Stimulated activated CD8-positive, alpha-beta memory T cell treated with anti-CD3 and anti-CD28 coated beads, Interleukin-7, amount 100 ng/mL, for 24 hours (primary cell): Measurements from ENCODE around the gene TP53BP2.
A peak's percentile ranks its signal among the peaks of the same experiment; 100 is the strongest.
"Not testable (repeated sequence)": the region's sequence is repeated elsewhere in the genome, so short reads cannot be mapped to it uniquely, and the experiment has no call there.

Experiments
- DNase-seq: peaks from one replicate; pipeline ENCODE4 v3.0.0-alpha.2; 2020; ENCODE audit warnings: low read depth

Gene TP53BP2, protein sequence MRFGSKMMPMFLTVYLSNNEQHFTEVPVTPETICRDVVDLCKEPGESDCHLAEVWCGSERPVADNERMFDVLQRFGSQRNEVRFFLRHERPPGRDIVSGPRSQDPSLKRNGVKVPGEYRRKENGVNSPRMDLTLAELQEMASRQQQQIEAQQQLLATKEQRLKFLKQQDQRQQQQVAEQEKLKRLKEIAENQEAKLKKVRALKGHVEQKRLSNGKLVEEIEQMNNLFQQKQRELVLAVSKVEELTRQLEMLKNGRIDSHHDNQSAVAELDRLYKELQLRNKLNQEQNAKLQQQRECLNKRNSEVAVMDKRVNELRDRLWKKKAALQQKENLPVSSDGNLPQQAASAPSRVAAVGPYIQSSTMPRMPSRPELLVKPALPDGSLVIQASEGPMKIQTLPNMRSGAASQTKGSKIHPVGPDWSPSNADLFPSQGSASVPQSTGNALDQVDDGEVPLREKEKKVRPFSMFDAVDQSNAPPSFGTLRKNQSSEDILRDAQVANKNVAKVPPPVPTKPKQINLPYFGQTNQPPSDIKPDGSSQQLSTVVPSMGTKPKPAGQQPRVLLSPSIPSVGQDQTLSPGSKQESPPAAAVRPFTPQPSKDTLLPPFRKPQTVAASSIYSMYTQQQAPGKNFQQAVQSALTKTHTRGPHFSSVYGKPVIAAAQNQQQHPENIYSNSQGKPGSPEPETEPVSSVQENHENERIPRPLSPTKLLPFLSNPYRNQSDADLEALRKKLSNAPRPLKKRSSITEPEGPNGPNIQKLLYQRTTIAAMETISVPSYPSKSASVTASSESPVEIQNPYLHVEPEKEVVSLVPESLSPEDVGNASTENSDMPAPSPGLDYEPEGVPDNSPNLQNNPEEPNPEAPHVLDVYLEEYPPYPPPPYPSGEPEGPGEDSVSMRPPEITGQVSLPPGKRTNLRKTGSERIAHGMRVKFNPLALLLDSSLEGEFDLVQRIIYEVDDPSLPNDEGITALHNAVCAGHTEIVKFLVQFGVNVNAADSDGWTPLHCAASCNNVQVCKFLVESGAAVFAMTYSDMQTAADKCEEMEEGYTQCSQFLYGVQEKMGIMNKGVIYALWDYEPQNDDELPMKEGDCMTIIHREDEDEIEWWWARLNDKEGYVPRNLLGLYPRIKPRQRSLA

DNA sequence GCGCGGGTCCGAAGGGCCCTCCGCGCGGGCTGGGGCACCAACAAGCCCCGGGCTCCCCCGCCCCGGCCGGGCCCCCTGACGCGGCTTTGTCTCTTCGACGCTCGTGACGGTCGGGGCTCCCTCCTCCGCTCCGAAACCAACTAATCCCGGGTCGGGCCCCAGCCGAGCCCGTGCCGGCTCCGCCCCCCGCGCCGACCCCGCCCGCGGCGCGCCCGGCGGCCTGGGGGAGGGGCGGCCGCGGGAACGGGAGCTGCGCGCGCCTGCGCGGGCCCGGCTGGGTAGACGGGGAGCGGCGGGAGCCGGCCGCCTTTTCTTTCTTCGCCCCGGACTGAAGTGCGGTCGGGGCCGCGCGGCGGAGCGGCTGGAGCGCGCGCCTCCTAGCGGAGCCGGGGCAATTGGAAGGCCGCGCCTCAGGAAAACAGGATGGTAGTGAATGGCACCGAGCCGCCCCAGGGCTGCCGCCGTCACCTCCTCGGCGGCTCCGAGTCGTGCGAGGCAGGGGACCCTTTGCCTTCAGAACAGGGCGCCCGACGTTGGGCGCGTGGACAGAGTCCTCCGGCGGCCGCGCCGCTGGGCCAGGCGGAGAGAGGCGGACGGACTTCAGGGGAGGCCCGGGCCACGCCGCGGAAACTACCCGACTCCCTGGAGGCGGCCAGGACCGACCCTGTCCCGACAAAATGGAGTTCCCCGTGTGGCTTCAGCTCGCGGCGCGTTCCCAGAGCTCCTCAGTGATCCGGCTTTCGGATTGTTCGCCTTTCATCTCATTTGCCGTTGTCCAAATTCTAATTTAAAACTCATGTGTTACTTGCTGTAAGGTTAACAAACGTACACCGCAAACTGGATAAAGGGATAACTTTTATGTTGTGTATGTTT, at the start of gene TP53BP2:
Gene TP53BP2, minus strand, starts transcription at position 138 of the 873 bp plus-strand sequence. CDS start 267 bp downstream, outside the sequence.
- DNase-seq = peak; percentile 60

DNA sequence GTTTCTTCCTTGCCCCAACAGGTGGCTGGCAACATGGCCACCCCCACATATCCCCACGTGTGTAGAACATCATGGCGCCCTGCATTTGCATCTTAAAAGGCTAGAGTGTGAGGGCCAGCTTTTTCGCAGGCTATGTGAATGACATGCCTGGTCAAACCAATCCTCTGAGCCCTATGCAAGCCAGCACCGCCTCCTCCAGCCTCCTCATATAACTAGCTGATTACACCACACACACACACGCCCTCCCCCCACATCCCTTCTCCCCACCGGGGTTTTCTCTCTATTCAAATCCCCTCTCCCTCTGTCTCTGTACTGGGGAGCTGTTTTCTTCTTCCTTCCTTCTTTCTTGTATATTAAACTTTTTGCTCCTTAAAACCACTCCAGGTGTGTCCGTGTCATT, 44.7 kb upstream of the TP53BP2 start:
- not testable (repeated sequence) for DNase-seq

DNA sequence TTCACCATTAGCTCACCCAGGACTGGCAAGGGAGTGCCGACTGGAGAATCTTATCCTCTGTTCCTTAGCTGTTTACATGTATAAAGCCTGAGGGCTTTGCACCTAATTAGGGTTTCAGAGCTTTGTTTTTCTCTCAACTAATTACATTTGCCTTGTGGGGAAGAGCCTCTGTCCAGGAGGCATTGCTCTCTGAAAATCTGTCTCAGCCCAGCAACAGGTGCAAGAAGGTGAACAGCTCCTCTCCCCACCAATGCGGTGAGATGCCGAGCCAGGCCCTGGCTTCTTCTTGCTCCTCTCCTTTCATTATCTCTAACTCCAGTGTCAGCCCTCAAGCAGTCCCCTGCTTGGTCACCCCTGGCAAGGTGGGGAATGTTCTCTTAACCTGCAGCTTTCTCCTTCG, 43.6 kb upstream of the TP53BP2 start:
- not testable (repeated sequence) for DNase-seq

DNA sequence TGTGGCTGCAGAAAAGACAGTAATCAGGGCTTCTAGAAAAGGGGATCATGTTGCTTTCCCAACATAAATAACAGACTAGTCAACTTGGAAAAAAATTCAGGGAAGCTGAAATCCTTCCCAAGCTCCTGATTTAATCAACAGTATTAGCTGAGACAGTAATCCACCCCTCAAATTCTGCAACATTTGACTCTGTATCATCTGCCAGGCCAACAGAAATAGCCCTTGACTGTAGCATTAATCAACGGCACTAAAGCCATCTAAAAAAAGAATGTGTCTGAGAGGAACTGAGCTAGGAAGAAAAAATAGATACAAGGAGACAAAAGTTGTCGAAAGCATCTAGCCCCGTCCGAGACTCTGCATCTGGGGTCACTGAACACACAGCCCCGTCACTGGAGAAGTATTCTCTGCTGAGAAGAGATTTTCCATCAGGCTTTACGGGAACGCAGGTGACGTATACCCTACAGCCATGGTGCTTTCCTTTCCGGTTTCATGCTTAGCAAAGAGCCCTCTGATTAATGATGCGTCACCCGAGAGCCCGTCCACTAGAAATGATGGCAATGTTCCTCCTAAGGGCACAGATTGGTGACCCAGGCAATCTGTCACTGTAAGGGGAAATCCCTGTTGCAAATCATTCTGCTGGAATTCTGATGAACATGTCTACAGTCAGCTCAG, 42.1 kb upstream of the TP53BP2 start:
- no peak for DNase-seq

DNA sequence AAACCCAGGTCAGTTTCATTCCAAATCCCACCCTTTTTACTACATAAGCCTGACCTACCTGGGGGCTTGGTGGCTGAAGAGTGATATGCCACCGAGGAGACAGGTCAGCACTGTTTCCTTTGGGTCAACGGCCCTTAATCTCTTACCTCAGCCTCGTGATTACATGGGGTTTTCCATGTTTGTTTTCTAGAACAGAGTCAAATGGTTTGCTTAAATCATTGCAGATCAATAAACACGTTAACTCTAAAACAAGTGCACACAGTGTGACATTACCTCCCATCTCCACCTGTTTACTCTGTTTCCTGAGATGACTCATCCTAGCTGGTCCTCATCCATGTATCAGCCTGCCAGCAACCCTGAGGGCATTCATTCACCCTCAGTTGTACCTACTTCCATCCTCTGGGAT, 40.8 kb upstream of the TP53BP2 start:
- DNase-seq = no peak

DNA sequence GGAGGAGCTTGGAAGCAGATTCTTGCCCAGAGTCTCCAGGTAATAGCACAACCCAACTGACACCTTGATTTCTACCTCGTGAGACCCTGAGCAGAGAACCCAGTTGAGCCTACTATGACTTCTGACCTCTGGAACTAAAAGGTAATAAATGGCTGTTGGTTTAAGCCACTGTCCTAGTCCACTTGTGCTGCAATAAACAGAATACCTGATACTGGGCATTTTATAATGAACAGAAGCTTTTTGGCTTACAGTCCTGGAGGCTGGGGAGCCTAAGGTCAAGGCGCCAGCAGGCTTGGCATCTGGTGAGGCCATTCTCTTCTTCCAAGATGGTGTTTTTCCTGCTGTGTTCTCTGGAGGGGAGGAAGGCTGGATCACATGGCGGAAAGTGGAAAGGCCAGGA, 39.9 kb upstream of the TP53BP2 start:
- no peak for DNase-seq

DNA sequence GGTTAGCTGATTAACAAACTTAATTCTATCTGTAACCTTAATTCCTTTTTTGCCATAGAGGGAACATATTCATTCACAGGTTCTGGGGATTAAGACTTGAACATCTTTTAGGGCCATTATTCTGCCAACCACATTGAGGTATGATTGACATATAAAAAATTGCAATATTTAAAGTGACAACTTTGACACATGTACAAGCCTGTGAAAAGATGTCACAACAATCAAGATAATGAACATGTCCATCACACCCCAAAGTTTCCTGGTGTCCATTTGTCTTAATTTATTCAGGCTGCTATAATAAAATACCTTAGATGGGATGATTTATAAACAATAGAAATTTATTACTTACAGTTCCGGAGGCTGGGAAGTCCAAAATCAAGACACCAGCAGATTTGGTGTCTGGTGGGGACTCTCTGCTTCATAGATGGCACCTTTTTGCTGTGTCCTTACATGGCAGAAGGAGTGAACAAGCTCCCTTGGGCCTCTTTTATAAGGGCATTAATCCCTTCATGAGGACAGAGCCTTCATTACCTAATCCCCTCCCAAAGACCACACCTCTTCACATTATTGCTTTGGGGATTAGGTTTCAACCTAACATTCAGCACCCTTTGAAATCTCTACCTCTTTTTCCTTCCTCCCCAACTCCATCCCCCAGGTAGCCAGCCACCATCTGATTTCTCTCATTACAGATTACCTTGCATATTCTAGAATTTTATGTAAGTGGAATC, 33.0 kb upstream of the TP53BP2 start:
- DNase-seq = no peak

DNA sequence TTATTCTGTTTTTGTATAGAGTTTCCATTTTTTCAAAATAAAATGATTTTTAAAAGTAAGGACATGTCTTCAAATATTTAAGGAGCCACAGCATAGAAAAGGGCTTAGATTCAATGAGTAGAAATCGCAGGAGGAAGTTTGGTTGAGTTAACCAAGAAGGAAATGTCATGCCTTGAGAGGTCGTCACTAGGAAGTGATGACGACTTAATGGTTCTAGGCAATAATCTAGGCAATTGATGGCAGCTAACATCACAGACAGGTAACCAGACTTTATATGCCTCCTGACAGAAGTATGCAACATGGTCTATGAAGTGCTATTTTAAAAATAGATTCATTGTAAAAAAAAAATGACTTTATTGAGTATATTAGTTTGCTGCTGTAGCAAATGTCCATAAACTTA, 32.1 kb upstream of the TP53BP2 start:
- DNase-seq = no peak

DNA sequence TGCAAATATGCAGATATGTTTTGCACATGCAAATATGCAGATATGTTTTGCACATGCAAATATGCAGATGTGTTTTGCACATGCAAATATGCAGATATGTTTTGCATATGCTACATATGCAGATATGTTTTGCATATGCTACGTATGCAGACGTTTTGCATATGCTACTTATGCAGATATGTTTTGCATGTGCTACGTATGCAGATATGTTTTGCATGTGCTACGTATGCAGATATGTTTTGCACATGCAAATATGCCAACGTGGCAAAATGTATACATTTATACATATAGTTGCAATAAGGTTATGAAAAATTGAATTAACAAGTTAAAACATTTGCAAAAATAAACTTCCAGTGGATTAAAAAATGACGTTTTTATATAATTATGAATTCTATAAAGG, 30.8 kb upstream of the TP53BP2 start:
- no peak for DNase-seq

DNA sequence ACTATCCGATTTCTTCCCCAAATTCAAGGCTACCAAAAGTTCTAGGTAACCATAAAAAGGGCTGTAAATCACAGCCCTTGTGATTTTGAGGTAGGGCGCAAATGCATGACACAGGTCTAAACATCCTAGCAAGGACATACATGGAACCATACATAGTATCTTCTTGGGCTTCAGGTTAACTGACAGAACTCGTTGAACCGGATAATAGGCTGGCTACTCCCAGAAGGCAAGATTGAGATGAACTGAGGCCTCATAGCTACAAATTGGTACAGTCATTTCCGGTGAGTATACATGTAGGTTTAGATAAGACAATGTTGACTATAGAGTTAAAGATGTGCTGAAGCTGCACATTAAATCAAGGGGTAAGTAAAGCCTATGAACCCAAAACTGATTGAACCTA, 27.3 kb upstream of the TP53BP2 start:
- no peak for DNase-seq

DNA sequence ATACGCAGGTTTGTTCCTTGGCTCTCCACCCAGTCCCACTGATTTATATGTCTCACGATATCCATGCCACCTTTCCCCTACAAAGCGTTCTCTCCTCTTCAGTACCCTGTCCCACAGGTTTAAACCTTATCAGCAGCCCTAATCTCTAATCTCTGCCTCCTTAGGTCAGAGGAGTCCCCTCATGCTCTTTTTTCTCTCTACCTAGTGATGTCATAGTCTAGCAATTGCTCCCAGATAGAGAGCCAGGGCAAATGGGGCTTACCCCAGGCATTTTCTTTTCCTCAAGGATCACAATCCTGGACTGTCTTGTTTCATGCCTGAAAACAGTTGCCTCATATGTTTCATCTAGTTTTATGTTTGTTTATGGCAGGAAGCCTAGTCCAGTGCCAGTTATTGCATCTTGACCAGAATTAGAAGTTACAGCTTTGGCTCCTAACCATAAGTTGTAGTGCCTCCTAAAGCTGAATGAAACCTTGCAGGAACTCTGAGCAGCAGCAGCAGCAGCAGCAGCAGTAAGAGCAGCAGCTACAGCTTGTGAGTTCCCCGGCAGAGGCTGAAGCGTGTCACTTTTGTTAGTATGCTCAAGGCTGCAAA, 26.7 kb upstream of the TP53BP2 start:
- DNase-seq = no peak

DNA sequence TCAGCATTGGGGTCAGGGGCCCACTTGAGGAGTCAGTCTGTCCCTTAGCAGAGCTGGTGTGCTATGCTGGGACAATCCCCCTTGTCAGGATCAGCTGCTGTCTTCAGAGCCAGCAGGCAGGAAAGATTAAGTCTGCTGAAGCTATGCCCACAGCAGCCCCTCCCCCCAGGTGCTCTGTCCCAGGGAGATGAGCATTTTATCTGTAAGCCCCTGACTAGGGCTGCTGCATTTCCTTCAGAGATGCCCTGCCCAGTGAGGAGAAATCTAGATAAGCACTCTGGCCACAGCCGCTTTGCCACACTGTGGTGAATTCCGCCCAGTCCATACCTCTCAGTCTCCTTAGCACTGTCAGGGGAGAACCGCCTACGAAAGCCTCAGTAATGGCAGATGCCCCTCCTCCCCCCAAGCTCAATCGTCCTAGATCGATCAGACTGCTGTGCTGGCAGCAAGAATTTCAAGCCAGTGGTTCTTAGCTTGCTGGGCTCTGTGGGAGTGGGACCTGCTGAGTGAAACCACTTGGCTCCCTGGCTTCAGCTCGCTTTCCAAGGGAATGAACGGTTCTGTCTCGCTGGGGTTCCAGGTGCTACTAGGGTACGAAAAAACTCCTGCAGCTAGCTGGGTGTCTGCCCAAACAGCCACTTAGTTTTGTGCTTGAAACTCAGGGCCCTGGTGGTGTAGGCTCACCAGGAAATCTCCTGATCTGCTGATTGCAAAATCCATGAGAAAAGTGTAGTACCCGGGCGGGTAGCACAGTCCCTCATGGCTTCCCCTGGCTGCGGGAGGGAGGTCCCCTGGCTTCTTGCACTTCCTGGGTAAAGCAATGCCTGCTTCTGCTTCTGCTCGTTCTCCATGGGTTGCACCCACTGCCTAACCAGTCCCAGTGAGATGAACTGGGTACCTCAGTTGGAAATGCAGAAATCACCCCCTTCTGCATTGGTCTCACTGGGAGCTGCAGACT, 25.1 kb upstream of the TP53BP2 start:
- DNase-seq = no peak

DNA sequence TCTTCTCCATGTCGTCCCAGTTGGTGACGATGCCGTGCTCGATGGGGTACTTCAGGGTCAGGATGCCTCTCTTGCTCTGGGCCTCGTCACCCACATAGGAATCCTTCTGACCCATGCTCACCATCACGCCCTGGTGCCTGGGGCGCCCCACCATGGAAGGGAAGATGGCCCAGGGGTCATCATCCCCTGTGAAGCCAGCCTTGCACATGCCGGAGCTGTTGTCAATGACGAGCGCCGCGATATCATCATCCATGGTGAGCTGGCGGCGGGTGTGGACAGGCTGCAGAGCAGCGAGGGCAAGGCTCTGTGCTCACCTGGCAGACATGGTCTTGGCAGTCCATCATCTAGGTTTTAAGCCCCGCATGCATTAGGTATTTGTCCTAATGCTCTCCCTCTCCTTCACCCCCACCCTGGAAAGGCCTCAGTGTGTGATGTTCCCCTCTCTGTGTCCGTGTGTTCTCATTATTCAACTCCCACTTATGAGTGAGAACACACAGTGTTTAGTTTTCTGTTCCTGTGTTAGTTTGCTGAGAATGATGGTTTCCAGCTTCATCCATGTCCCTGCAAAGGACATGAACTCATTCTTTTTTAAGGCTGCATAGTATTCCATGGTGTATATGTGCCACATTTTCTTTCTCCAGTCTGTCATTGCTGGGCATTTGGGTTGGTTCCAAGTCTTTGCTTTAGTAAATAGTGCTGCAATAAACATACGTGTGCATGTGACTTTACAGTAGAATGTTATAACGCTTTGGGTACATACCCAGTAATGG, 19.0 kb upstream of the TP53BP2 start:
- DNase-seq = not testable (repeated sequence)

DNA sequence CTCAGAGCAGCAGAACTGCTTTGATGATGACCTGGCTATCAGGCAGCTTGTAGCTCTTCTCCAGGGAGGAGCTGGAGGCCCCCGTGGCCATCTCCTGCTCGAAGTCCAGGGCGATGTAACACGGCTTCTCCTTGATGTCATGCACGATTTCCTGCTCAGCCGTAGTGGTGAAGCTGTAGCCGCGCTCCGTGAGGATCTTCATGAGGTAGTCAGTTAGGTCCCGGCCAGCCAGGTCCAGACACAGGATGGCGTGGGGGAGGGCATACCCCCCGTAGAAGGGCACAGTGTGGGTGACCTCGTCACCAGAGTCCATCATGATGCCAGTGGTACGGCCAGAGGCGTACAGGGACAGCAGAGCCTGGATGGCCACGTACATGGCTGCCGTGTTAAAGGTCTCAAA, 18.3 kb upstream of the TP53BP2 start:
- DNase-seq = no peak

DNA sequence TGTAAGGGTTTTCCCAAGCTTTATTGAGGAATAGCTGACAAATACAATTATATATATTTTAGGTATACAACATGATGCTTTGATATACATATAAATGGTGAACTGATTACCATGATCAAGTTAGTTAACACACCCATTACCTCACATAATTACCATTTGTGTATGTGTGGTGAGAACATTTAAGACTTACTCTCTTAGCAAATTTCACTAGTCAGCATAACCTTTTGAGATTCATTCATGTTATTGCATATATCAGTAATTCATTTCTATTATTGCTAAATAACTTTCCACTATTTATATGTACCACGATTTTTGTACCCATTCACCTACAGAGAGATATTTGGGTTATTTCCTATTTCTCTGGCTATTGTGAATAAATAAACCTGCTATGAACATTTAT, 16.2 kb upstream of the TP53BP2 start:
- DNase-seq = no peak

DNA sequence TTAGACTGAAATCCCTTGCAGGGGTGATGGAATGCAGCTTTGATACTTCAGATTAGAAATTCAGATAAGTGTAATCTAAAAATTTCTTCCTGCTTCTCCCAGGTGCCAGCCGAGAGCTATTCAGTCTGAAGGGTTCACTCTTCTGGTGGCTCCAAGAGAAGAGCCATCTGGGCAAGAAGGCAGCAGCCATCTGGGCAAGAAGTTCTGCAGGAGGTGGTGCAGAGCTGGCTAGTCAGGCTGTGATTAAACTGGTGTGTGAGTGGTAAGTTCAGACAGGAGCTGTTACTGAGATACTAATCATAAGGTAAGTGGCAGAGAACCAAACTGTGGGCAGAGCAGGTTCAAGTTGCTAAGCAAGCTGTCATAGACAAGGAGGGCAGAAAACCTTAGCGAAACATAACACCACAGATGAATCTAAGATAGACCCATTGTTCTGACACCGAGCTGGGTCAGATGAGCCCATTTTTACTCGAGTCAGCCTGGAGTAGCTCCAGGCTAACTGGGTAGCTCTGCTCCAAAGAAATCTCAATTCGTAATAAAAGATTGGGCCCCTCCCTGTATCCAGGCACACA, 14.4 kb upstream of the TP53BP2 start:
- DNase-seq = no peak

DNA sequence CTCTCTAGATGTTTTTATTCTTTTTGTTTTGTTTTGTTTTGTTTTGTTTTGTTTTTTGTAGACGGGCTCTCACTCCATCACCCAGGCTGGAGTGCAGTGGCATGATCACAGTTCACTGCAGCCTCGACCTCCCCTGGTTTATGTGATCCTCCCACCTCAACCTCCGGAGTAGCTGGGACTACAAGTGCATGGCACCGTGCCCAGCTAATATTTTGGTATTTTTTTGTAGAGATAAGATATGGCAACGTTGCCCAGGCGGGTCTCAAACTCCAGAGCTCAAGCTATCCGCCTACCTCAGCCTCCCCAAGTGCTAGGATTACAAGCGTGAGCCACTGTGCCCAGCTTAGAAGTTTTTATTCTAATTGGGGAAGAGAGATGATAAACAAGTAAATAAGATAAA, 13.3 kb upstream of the TP53BP2 start:
- DNase-seq = no peak

DNA sequence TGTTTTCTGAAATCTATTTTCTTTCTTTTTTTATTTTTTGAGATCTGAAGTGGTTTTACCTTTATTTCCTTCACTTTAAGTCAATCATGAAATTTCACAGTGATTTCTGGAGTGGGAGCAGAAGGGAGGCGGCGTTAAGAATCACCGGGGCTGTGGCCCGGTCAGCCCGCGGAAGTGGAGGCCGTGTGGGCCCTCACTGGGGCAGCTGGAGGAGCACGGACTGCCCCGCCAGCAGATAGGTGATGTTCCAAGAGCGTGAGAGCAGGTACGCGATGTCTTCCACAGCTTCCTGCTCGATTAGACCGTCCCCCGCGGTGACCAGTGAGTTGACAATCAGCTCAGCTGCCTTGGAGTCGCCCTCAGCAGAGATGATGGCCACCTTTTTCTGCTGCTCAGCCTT, 10.6 kb upstream of the TP53BP2 start:
- DNase-seq = no peak
